Ovary (tissue), 3 donors: ENCODE results near the gene HPCAL1.

ENCODE experiments used
- CTCF ChIP-seq, 3 donors: fragments of 450-650 bp in 2 of 3; fragments of 200-600 bp in 1 of 3; IDR thresholded peaks; one replicate each; pipeline versions ENCODE4 v1.5.1 to v1.8.0; 2016 to 2022; ENCODE audit warnings: antibody characterized with exemption in 3 of 3, mild to moderate bottlenecking in 1 of 3
- EP300 ChIP-seq: sonication (generic); formaldehyde crosslinking; IDR thresholded peaks from one replicate; pipeline ENCODE4 v1.6.1; 2017; ENCODE audit warnings: antibody characterized with exemption
- POLR2A ChIP-seq: fragments of 450-650 bp; IDR thresholded peaks from one replicate; pipeline ENCODE4 v1.6.1; 2017; ENCODE audit warnings: antibody characterized with exemption, mild to moderate bottlenecking, moderate library complexity
- donor health status: DM: no; HTN: no; CAD: no.

GRCh38 chr2:10419553-10420257 is 117.0 kb downstream of the HPCAL1 start:
- TF ChIP-seq POLR2A, result no peak
- no peak for TF ChIP-seq CTCF (IDR thresholded peaks at IDR 0.05)
- TF ChIP-seq EP300, result no peak
